HEK293T (cell line): ENCODE measurements around the gene CEP20.

ENCODE experiments used
- FOXM1 ChIP-seq: fragments of 450-650 bp; IDR thresholded peaks from 2 replicates; pipeline ENCODE4 v1.6.1; 2017; ENCODE audit warnings: mild to moderate bottlenecking, borderline replicate concordance
- L3MBTL2 ChIP-seq: fragments of 450-650 bp; conservative IDR thresholded peaks from 2 replicates; pipeline ENCODE4 v1.6.1; 2016; ENCODE audit warnings: mild to moderate bottlenecking
- SP1 ChIP-seq: fragments of 450-650 bp; IDR thresholded peaks from 2 replicates; pipeline ENCODE4 v1.6.1; 2017

DNA sequence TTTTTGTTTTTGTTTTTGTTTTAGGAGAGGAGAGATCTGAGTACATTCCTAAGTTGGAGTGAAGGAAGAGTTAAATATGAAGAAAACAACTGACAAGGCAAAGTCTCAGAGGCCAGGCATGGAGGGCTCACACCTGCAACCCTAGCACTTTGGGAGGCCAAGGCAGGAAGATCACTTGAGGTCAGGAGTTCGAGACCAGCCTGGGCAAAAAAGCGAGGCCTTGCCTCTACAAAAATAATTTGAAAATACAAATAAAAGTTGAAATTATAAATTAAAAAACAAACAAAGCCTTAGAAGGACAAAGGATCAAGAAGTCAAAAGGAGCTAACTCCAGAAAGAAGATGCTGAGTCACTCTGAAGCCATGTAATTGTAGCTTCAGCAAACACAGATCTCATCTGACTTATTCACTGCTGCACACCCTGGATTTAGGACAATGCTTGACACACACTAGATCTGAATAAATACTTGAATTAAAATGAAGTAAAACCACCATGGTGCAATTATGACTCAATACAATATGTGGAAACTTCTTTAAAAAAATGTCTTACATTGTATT lies 9.1 kb downstream of the CEP20 start:
- no peak for TF ChIP-seq L3MBTL2
- no peak for TF ChIP-seq FOXM1
- TF ChIP-seq SP1 = no peak
